ENCODE results near the gene TPM4. TPM values are rescaled to one million over a fixed set of nuclear protein-coding genes. Genes with fewer than 3 reads are reported as not detected.

The TPM4 gene
- polyA plus RNA-seq, 3 donors, result 144 to 170 (median 146) TPM

DNA sequence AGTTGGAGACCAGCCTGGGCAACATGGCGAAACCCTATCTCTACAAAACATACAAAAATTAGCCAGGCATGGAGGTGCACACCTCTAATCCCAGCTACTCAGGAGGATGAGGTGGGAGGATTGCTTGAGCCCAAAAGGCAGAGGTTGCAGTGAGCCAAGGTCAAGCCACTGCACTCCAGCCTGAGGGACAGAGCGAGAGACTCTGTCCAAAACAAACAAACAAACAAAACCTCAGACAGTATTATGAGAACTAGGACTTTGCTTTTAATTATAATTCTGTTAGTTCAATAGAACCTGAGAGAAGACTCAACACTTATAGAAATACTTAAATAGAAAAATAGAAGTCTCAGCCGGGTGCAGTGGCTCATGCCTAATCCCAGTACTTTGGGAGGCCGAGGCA lies 31.1 kb upstream of the TPM4 start:
- no peak overlapping the region for H3K27ac ChIP-seq (ENCODE audit: low read depth in 1 of 2, low read length in 2 of 2)
- H4K20me1 ChIP-seq (ENCODE audit: insufficient read depth, low read length), result no peaks in the 10 kb centered on the region
- H3K4me3 ChIP-seq (replicated peaks in 1 of 3; ENCODE audit: low read depth in 2 of 3, low read length in 3 of 3), result no peak overlapping the region
- intact Hi-C loops (cut with micrococcal nuclease), result loop anchor here in 1 of 2 donors (10.0 kb wide), 1 partner anchor 340 kb away; no protein-coding TSS in a partner anchor
- no peaks in the 10 kb centered on the region for H3K36me3 Mint-ChIP-seq
- no peaks in the 10 kb centered on the region for H3K36me3 ChIP-seq (replicated peaks in 1 of 2; ENCODE audit: control insufficient read depth in 1 of 2, insufficient read depth in 2 of 2, low read length in 2 of 2)
- H3K4me1 Mint-ChIP-seq, result peaks cover 8% of the 10 kb centered on the region
- TF ChIP-seq, protein P1, sequence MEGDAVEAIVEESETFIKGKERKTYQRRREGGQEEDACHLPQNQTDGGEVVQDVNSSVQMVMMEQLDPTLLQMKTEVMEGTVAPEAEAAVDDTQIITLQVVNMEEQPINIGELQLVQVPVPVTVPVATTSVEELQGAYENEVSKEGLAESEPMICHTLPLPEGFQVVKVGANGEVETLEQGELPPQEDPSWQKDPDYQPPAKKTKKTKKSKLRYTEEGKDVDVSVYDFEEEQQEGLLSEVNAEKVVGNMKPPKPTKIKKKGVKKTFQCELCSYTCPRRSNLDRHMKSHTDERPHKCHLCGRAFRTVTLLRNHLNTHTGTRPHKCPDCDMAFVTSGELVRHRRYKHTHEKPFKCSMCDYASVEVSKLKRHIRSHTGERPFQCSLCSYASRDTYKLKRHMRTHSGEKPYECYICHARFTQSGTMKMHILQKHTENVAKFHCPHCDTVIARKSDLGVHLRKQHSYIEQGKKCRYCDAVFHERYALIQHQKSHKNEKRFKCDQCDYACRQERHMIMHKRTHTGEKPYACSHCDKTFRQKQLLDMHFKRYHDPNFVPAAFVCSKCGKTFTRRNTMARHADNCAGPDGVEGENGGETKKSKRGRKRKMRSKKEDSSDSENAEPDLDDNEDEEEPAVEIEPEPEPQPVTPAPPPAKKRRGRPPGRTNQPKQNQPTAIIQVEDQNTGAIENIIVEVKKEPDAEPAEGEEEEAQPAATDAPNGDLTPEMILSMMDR (IDR thresholded peaks at IDR 0.05), result no peak
- H3K4me1 ChIP-seq (ENCODE audit: control insufficient read depth in 1 of 2, insufficient read depth in 2 of 2, low read length in 2 of 2), result peaks cover 8 to 17% of the 10 kb centered on the region in 2 donors
- H3K27ac Mint-ChIP-seq, result no peak overlapping the region
- H3K9me3 Mint-ChIP-seq, result peaks cover 0 to 3% (median 0%) of the 10 kb centered on the region in 7 donors
- no peak overlapping the region for H3K4me2 ChIP-seq (replicated peaks; ENCODE audit: extremely low read depth, low read length, poor library complexity, severe bottlenecking)
- no peak for DNase-seq
- peaks cover 4 to 7% (median 7%) of the 10 kb centered on the region in 3 donors for H3K27me3 Mint-ChIP-seq (ENCODE audit: low read depth in 3 of 3)
- no peaks in the 10 kb centered on the region for H3K79me2 ChIP-seq (ENCODE audit: insufficient read depth, low read length)
- no peaks in the 10 kb centered on the region for H3K27me3 ChIP-seq (ENCODE audit: control insufficient read depth in 2 of 2, insufficient read depth in 2 of 2, low read length in 2 of 2)
- no peaks in the 10 kb centered on the region for H3K9me3 ChIP-seq (replicated peaks in 1 of 2; ENCODE audit: control insufficient read depth in 1 of 2, insufficient read depth in 1 of 2, low read length in 2 of 2)
- no CpG with 5 or more reads among the region's 4 CpGs for WGBS (ENCODE audit: insufficient coverage)
- no peak overlapping the region for H3K4me3 Mint-ChIP-seq
- no peak overlapping the region for H3K9ac ChIP-seq (ENCODE audit: insufficient read depth, low read length, poor library complexity, severe bottlenecking)
- H2AFZ ChIP-seq (ENCODE audit: insufficient read depth, low read depth, low read length, poor library complexity, severe bottlenecking), result no peak overlapping the region

DNA sequence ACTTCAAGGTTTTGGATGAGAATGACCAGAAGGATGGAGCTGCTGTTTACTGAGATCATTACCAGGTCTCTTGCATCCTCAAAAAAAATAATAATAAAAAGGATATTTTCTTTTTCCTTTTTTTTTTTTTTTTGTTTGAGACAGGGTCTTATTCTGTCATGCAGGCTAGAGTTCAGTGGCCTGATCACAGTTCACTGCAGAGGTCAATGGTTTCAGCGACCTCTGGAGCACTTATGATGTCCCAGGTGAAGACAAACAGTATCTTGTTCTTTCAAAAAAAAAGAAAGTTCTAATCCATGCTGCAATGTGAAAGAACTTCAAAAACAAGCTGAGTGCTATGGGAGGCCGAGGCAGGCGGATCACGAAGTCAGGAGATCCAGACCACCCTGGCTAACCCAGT lies 30.4 kb upstream of the TPM4 start:
- intact Hi-C loops (cut with micrococcal nuclease), result loop anchor here in 1 of 2 donors (10.0 kb wide), 1 partner anchor 339 kb away; no protein-coding TSS in a partner anchor

More for the DNA sequence above, 30.4 kb upstream of the TPM4 start:
- Histone ChIP-seq H3K4me1 (ENCODE audit: control insufficient read depth in 1 of 2, insufficient read depth in 2 of 2, low read length in 2 of 2) (peaks cover 8 to 10% of the 10 kb centered on the region in 2 donors), H3K79me2 (ENCODE audit: insufficient read depth, low read length) (no peaks in the 10 kb centered on the region), H3K4me2 (replicated peaks; ENCODE audit: extremely low read depth, low read length, poor library complexity, severe bottlenecking) (no peak overlapping the region), H4K20me1 (ENCODE audit: insufficient read depth, low read length) (no peaks in the 10 kb centered on the region), H3K4me3 (replicated peaks in 1 of 3; ENCODE audit: low read depth in 2 of 3, low read length in 3 of 3) (no peak overlapping the region), H3K9me3 (replicated peaks in 1 of 2; ENCODE audit: control insufficient read depth in 1 of 2, insufficient read depth in 1 of 2, low read length in 2 of 2) (no peaks in the 10 kb centered on the region), H3K36me3 (replicated peaks in 1 of 2; ENCODE audit: control insufficient read depth in 1 of 2, insufficient read depth in 2 of 2, low read length in 2 of 2) (no peaks in the 10 kb centered on the region), H2AFZ (ENCODE audit: insufficient read depth, low read depth, low read length, poor library complexity, severe bottlenecking) (no peak overlapping the region), H3K27me3 (ENCODE audit: control insufficient read depth in 2 of 2, insufficient read depth in 2 of 2, low read length in 2 of 2) (no peaks in the 10 kb centered on the region), H3K9ac (ENCODE audit: insufficient read depth, low read length, poor library complexity, severe bottlenecking) (no peak overlapping the region), H3K27ac (ENCODE audit: low read depth in 1 of 2, low read length in 2 of 2) (no peak overlapping the region)
- peaks cover 4 to 9% (median 7%) of the 10 kb centered on the region in 3 donors for H3K27me3 Mint-ChIP-seq (ENCODE audit: low read depth in 3 of 3)
- 93% methylated on average over 4 of the region's 4 CpGs for WGBS (ENCODE audit: insufficient coverage)
- H3K27ac Mint-ChIP-seq, result peak overlapping the region in 1 of 7 donors; percentile 68
- H3K36me3 Mint-ChIP-seq, result no peaks in the 10 kb centered on the region
- H3K4me3 Mint-ChIP-seq, result no peak overlapping the region
- H3K9me3 Mint-ChIP-seq, result peaks cover 0 to 3% (median 0%) of the 10 kb centered on the region in 7 donors
- H3K4me1 Mint-ChIP-seq, result peaks cover 8% of the 10 kb centered on the region
- no peak for DNase-seq
- TF ChIP-seq, protein P1 (IDR thresholded peaks at IDR 0.05), result no peak

Measured in CD14-positive monocyte (primary cell).